HEK293 (cell line): ENCODE results near the gene SETD3.

ENCODE experiments used
- ZNF24 ChIP-seq: fragments of 450-650 bp; formaldehyde crosslinking; IDR thresholded peaks from 2 replicates; pipeline ENCODE4 v1.5.1; 2016; ENCODE audit warnings: missing biosample characterization, missing genetic modification characterization
- ZNF292 ChIP-seq: fragments of 450-650 bp; formaldehyde crosslinking; IDR thresholded peaks from 2 replicates; pipeline ENCODE4 v1.5.1; 2016; ENCODE audit warnings: low read depth, missing biosample characterization, missing genetic modification characterization, borderline replicate concordance
- ZNF394 ChIP-seq: fragments of 450-650 bp; formaldehyde crosslinking; IDR thresholded peaks from 2 replicates; pipeline ENCODE4 v1.5.1; 2016; ENCODE audit warnings: missing biosample characterization, missing genetic modification characterization, mild to moderate bottlenecking, moderate library complexity, borderline replicate concordance
- ZXDB ChIP-seq: fragments of 450-650 bp; formaldehyde crosslinking; IDR thresholded peaks from 2 replicates; pipeline ENCODE4 v1.5.1; 2016; ENCODE audit warnings: missing biosample characterization, missing genetic modification characterization
- TF ChIP-seq, protein P1 (sequence below): fragments of 450-650 bp; formaldehyde crosslinking; IDR thresholded peaks from 2 replicates; pipeline ENCODE4 v1.5.1; 2016; ENCODE audit warnings: missing biosample characterization, missing genetic modification characterization
- TF ChIP-seq, protein P2 (sequence below): fragments of 450-650 bp; formaldehyde crosslinking; IDR thresholded peaks from 2 replicates; pipeline ENCODE4 v1.5.1; 2016; ENCODE audit warnings: missing biosample characterization, missing genetic modification characterization
- TF ChIP-seq, protein P3 (sequence below): fragments of 450-650 bp; formaldehyde crosslinking; IDR thresholded peaks from 2 replicates; pipeline ENCODE4 v1.5.1; 2016; ENCODE audit warnings: missing biosample characterization, missing genetic modification characterization
- TF ChIP-seq, protein P4 (sequence below): fragments of 450-650 bp; formaldehyde crosslinking; IDR thresholded peaks from 2 replicates; pipeline ENCODE4 v1.5.1; 2016; ENCODE audit warnings: missing biosample characterization, missing genetic modification characterization

DNA sequence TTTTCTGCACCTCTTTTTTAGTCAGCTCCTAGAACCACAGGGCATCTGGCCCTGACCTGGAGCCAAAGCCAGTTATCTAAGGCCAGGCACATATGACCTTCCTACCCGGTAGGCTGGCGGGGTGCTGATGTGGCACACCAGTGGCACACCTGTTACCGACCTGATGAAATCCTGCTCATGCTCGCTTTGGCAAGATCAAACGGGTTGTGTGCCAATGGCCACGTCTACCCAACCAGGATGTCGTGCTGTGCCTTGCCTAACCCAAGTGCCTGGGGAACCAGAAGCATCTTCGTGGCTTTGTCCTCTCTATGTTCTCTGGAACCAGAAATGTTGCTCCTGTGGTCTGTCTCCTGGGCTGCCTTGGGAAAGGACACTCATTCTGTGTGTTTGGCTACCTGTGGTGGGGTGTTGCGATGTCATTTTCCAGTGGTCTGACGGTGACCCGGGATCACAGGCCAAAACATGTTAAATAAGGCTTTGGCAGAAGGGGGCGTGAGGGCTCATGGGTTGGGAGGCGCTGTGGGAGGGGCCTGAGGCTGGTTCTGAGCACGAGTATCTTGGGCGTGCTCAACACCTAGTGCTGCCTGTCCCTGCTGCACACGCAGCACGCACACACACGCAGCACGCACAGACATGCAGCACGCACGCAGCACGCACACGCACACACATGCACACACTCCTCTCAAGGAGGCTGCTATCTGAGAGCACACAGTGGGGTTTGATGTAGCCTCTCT, 28.4 kb upstream of the SETD3 start:
- TF ChIP-seq ZXDB (no peak), ZNF292 (tag by site-specific recombination) (no peak), ZNF24 (tag by site-specific recombination) (no peak), ZNF394 (tag by site-specific recombination) (no peak)
- TF ChIP-seq, protein P1, sequence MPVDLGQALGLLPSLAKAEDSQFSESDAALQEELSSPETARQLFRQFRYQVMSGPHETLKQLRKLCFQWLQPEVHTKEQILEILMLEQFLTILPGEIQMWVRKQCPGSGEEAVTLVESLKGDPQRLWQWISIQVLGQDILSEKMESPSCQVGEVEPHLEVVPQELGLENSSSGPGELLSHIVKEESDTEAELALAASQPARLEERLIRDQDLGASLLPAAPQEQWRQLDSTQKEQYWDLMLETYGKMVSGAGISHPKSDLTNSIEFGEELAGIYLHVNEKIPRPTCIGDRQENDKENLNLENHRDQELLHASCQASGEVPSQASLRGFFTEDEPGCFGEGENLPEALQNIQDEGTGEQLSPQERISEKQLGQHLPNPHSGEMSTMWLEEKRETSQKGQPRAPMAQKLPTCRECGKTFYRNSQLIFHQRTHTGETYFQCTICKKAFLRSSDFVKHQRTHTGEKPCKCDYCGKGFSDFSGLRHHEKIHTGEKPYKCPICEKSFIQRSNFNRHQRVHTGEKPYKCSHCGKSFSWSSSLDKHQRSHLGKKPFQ (tag by site-specific recombination), result no peak
- TF ChIP-seq, protein P2, sequence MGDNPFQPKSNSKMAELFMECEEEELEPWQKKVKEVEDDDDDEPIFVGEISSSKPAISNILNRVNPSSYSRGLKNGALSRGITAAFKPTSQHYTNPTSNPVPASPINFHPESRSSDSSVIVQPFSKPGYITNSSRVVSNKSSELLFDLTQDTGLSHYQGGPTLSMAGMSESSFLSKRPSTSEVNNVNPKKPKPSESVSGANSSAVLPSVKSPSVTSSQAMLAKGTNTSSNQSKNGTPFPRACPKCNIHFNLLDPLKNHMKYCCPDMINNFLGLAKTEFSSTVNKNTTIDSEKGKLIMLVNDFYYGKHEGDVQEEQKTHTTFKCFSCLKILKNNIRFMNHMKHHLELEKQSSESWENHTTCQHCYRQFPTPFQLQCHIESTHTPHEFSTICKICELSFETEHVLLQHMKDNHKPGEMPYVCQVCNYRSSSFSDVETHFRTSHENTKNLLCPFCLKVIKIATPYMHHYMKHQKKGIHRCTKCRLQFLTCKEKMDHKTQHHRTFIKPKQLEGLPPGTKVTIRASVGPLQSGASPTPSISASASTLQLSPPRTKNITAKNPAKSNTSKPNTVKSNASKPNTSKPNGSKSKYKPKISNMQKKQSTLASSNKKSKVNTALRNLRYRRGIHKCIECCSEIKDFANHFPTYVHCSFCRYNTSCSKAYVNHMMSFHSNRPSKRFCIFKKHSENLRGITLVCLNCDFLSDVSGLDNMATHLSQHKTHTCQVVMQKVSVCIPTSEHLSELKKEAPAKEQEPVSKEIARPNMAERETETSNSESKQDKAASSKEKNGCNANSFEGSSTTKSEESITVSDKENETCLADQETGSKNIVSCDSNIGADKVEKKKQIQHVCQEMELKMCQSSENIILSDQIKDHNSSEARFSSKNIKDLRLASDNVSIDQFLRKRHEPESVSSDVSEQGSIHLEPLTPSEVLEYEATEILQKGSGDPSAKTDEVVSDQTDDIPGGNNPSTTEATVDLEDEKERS, result no peak
- TF ChIP-seq, protein P3, sequence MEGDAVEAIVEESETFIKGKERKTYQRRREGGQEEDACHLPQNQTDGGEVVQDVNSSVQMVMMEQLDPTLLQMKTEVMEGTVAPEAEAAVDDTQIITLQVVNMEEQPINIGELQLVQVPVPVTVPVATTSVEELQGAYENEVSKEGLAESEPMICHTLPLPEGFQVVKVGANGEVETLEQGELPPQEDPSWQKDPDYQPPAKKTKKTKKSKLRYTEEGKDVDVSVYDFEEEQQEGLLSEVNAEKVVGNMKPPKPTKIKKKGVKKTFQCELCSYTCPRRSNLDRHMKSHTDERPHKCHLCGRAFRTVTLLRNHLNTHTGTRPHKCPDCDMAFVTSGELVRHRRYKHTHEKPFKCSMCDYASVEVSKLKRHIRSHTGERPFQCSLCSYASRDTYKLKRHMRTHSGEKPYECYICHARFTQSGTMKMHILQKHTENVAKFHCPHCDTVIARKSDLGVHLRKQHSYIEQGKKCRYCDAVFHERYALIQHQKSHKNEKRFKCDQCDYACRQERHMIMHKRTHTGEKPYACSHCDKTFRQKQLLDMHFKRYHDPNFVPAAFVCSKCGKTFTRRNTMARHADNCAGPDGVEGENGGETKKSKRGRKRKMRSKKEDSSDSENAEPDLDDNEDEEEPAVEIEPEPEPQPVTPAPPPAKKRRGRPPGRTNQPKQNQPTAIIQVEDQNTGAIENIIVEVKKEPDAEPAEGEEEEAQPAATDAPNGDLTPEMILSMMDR (tag by site-specific recombination), result no peak
- TF ChIP-seq, protein P4, sequence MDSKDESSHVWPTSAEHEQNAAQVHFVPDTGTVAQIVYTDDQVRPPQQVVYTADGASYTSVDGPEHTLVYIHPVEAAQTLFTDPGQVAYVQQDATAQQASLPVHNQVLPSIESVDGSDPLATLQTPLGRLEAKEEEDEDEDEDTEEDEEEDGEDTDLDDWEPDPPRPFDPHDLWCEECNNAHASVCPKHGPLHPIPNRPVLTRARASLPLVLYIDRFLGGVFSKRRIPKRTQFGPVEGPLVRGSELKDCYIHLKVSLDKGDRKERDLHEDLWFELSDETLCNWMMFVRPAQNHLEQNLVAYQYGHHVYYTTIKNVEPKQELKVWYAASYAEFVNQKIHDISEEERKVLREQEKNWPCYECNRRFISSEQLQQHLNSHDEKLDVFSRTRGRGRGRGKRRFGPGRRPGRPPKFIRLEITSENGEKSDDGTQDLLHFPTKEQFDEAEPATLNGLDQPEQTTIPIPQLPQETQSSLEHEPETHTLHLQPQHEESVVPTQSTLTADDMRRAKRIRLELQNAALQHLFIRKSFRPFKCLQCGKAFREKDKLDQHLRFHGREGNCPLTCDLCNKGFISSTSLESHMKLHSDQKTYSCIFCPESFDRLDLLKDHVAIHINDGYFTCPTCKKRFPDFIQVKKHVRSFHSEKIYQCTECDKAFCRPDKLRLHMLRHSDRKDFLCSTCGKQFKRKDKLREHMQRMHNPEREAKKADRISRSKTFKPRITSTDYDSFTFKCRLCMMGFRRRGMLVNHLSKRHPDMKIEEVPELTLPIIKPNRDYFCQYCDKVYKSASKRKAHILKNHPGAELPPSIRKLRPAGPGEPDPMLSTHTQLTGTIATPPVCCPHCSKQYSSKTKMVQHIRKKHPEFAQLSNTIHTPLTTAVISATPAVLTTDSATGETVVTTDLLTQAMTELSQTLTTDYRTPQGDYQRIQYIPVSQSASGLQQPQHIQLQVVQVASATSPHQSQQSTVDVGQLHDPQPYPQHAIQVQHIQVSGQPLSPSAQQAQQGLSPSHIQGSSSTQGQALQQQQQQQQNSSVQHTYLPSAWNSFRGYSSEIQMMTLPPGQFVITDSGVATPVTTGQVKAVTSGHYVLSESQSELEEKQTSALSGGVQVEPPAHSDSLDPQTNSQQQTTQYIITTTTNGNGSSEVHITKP (tag by site-specific recombination), result no peak
